HepG2 (cell line): ENCODE measurements around the gene NRL. TPM values are rescaled to one million over a fixed set of nuclear protein-coding genes. Genes with fewer than 3 reads are reported as not detected.
A peak's percentile ranks its signal among the peaks of the same experiment; 100 is the strongest.

Experiments
- HNF4A ChIP-seq: sonication (generic); formaldehyde crosslinking; IDR thresholded peaks from 2 replicates; pipeline ENCODE4 v1.4.0; 2020; ENCODE audit warnings: missing genetic modification reagents
- KLF15 ChIP-seq: sonication (generic); formaldehyde crosslinking; IDR thresholded peaks from 2 replicates; pipeline ENCODE4 v1.8.1; 2023; ENCODE audit warnings: borderline replicate concordance, mild to moderate bottlenecking, inconsistent platforms, missing genetic modification reagents, mixed read lengths
- NFIC ChIP-seq: IDR thresholded peaks from 2 replicates; pipeline ENCODE4 v1.6.1; 2012; ENCODE audit warnings: mild to moderate bottlenecking, low read length, inconsistent platforms
- NFYB ChIP-seq: sonication (generic); formaldehyde crosslinking; IDR thresholded peaks from 2 replicates; pipeline ENCODE4 v1.4.0; 2020; ENCODE audit warnings: missing genetic modification reagents
- NFYC ChIP-seq: IDR thresholded peaks from 2 replicates; pipeline ENCODE4 v1.6.1; 2016; ENCODE audit warnings: missing genetic modification reagents, missing compliant biosample characterization
- NR2F1 ChIP-seq, 2 experiments: fragments of 450-650 bp in 1 of 2; formaldehyde crosslinking in 1 of 2; IDR thresholded peaks; 2 replicates each; pipeline versions ENCODE4 v1.5.0 to v1.6.1; 2016 to 2020; ENCODE audit warnings: mild to moderate bottlenecking in 1 of 2, missing compliant biosample characterization in 1 of 2, missing genetic modification reagents in 1 of 2, moderate library complexity in 1 of 2
- SRY ChIP-seq: sonication (generic); formaldehyde crosslinking; IDR thresholded peaks from 2 replicates; pipeline ENCODE4 v1.8.0; 2022; ENCODE audit warnings: mild to moderate bottlenecking, missing genetic modification reagents
- ZFYVE20 ChIP-seq: sonication (generic); formaldehyde crosslinking; IDR thresholded peaks from 2 replicates; pipeline ENCODE4 v1.8.0; 2023; ENCODE audit warnings: low read depth, mild to moderate bottlenecking, moderate library complexity, missing genetic modification reagents, borderline replicate concordance
- ZNF20 ChIP-seq: sonication (generic); formaldehyde crosslinking; IDR thresholded peaks from 2 replicates; pipeline ENCODE4 v1.4.0; 2020; ENCODE audit warnings: mild to moderate bottlenecking, moderate library complexity, missing genetic modification reagents
- ZNF251 ChIP-seq: sonication (generic); formaldehyde crosslinking; IDR thresholded peaks from 2 replicates; pipeline ENCODE4 v1.9.0; 2021; ENCODE audit warnings: mild to moderate bottlenecking, missing genetic modification reagents
- ZNF3 ChIP-seq: IDR thresholded peaks from 2 replicates; pipeline ENCODE4 v1.7.0; 2017; ENCODE audit warnings: inconsistent platforms
- ZNF33A ChIP-seq: sonication (generic); formaldehyde crosslinking; IDR thresholded peaks from 2 replicates; pipeline ENCODE4 v1.5.1; 2020; ENCODE audit warnings: missing genetic modification reagents, mild to moderate bottlenecking, moderate library complexity, borderline replicate concordance
- polyA plus RNA-seq, 8 experiments: library from polyadenylated mRNA; depleted of rRNA in 3 of 8; stranded (reverse) in 7 of 8; unstranded in 1 of 8; fragments of >200 nt; fragmentation: Illumina TruSeq in 4 of 8; extraction: Trizol in 4 of 8; gene quantifications; 2 replicates each; pipeline versions ENCODE4 v1.2.1 to v1.2.3, GENCODE V29; 2011 to 2016; ENCODE audit warnings: low read depth in 4 of 8, missing spikeins in 1 of 8, mixed read lengths in 1 of 8; ENCODE audit not compliant: insufficient read depth in 1 of 8
- total RNA-seq, 5 experiments: library from RNA; depleted of rRNA; stranded (reverse); fragments of >200 nt; fragmentation: Illumina TruSeq; extraction: Trizol; gene quantifications; 2 replicates each; pipeline ENCODE4 v1.2.3, GENCODE V29; 2016; ENCODE audit warnings: low read depth in 1 of 5
- TF ChIP-seq, protein P1 (sequence below): sonication (generic); formaldehyde crosslinking; IDR thresholded peaks from 2 replicates; pipeline ENCODE4 v1.5.1; 2020; ENCODE audit warnings: missing genetic modification reagents, mild to moderate bottlenecking, borderline replicate concordance
- TF ChIP-seq, protein P2 (sequence below): sonication (generic); formaldehyde crosslinking; IDR thresholded peaks from 2 replicates; pipeline ENCODE4 v1.9.0; 2021; ENCODE audit warnings: missing genetic modification reagents, mild to moderate bottlenecking, borderline replicate concordance
- TF ChIP-seq, protein P3 (sequence below): sonication (generic); formaldehyde crosslinking; IDR thresholded peaks from 2 replicates; pipeline ENCODE4 v1.5.0; 2020; ENCODE audit warnings: missing genetic modification reagents
- TF ChIP-seq, protein P4 (sequence below): sonication (generic); formaldehyde crosslinking; IDR thresholded peaks from 2 replicates; pipeline ENCODE4 v1.4.0; 2020; ENCODE audit warnings: missing genetic modification reagents
- TF ChIP-seq, protein P5 (sequence below): sonication (generic); formaldehyde crosslinking; IDR thresholded peaks from 2 replicates; pipeline ENCODE4 v1.8.0; 2022; ENCODE audit warnings: mild to moderate bottlenecking, missing genetic modification reagents
- TF ChIP-seq, protein P6 (sequence below): sonication (generic); formaldehyde crosslinking; IDR thresholded peaks from 2 replicates; pipeline ENCODE4 v1.8.0; 2022; ENCODE audit warnings: missing genetic modification reagents, low read depth, mild to moderate bottlenecking, borderline replicate concordance

NRL gene
- total and polyA plus RNA-seq, 2 of the 13 experiments (the other 11 are each of a cell fraction or from before 2014, with no cell fraction given): 2.5 to 4.7 TPM

DNA sequence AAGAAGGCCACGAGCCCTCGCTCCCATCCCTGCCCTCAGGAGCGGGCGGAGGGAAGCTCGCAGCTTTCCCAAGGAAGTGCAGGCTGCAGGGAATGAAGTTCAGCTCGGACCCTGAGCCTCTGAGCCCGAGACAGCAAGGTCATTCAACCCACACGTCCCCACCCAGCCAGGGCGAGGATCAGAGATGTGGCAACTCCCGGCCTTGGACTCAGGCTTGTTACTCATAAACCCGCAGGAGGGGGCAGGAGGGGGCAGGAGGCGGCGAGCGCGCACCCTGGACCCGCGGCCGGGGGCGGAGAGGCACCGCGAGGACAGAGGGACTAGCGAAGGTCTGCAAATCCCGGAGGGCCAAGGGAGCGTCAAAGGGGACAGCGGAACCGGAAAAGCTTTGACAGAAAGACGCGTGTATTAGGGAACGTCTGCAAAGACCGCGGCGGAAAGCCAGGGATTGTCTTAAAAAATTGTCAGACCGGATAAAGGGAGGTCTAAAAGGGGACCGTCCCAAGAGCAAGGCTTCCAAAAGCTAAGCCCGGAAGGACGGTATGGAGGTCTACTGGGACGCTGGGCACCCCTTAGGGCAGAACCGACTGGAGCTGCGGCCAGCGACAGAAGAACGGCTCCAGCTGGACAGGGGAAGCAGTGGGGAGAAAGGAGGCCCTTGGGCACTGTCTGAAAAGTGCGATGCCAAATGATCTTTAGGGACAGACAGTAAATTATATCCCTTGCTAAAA, 783 bp downstream of the NRL start (continued):
- TF ChIP-seq ZNF3 (no peak), NFYB (CRISPR knock-in tag) (peak; percentile 53), ZFYVE20 (CRISPR knock-in tag) (no peak), NFYC (CRISPR knock-in tag) (peak; percentile 74), SRY (no peak), ZNF33A (CRISPR knock-in tag) (no peak), NR2F1 (CRISPR knock-in tag; IDR thresholded peaks at IDR 0.05) (peak; percentile 74 to 90), ZNF251 (CRISPR knock-in tag) (0 out of 2 replicates have a peak, but pooled peaks have one; percentile 72), HNF4A (CRISPR knock-in tag) (peak; percentile 100), ZNF20 (CRISPR knock-in tag) (peak; percentile 83; the same call in 1 of the 2 replicates), NFIC (no peak), KLF15 (no peak; the same call in 1 of the 2 replicates)
- TF ChIP-seq, protein P1, sequence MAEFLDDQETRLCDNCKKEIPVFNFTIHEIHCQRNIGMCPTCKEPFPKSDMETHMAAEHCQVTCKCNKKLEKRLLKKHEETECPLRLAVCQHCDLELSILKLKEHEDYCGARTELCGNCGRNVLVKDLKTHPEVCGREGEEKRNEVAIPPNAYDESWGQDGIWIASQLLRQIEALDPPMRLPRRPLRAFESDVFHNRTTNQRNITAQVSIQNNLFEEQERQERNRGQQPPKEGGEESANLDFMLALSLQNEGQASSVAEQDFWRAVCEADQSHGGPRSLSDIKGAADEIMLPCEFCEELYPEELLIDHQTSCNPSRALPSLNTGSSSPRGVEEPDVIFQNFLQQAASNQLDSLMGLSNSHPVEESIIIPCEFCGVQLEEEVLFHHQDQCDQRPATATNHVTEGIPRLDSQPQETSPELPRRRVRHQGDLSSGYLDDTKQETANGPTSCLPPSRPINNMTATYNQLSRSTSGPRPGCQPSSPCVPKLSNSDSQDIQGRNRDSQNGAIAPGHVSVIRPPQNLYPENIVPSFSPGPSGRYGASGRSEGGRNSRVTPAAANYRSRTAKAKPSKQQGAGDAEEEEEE (CRISPR knock-in tag): peak; percentile 55
- TF ChIP-seq, protein P2, sequence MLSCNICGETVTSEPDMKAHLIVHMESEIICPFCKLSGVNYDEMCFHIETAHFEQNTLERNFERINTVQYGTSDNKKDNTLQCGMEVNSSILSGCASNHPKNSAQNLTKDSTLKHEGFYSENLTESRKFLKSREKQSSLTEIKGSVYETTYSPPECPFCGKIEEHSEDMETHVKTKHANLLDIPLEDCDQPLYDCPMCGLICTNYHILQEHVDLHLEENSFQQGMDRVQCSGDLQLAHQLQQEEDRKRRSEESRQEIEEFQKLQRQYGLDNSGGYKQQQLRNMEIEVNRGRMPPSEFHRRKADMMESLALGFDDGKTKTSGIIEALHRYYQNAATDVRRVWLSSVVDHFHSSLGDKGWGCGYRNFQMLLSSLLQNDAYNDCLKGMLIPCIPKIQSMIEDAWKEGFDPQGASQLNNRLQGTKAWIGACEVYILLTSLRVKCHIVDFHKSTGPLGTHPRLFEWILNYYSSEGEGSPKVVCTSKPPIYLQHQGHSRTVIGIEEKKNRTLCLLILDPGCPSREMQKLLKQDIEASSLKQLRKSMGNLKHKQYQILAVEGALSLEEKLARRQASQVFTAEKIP (CRISPR knock-in tag): no peak
- TF ChIP-seq, protein P3, sequence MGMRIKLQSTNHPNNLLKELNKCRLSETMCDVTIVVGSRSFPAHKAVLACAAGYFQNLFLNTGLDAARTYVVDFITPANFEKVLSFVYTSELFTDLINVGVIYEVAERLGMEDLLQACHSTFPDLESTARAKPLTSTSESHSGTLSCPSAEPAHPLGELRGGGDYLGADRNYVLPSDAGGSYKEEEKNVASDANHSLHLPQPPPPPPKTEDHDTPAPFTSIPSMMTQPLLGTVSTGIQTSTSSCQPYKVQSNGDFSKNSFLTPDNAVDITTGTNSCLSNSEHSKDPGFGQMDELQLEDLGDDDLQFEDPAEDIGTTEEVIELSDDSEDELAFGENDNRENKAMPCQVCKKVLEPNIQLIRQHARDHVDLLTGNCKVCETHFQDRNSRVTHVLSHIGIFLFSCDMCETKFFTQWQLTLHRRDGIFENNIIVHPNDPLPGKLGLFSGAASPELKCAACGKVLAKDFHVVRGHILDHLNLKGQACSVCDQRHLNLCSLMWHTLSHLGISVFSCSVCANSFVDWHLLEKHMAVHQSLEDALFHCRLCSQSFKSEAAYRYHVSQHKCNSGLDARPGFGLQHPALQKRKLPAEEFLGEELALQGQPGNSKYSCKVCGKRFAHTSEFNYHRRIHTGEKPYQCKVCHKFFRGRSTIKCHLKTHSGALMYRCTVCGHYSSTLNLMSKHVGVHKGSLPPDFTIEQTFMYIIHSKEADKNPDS: peak; percentile 99
- TF ChIP-seq, protein P4, sequence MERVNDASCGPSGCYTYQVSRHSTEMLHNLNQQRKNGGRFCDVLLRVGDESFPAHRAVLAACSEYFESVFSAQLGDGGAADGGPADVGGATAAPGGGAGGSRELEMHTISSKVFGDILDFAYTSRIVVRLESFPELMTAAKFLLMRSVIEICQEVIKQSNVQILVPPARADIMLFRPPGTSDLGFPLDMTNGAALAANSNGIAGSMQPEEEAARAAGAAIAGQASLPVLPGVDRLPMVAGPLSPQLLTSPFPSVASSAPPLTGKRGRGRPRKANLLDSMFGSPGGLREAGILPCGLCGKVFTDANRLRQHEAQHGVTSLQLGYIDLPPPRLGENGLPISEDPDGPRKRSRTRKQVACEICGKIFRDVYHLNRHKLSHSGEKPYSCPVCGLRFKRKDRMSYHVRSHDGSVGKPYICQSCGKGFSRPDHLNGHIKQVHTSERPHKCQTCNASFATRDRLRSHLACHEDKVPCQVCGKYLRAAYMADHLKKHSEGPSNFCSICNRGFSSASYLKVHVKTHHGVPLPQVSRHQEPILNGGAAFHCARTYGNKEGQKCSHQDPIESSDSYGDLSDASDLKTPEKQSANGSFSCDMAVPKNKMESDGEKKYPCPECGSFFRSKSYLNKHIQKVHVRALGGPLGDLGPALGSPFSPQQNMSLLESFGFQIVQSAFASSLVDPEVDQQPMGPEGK (CRISPR knock-in tag): peak; percentile 100
- TF ChIP-seq, protein P5, sequence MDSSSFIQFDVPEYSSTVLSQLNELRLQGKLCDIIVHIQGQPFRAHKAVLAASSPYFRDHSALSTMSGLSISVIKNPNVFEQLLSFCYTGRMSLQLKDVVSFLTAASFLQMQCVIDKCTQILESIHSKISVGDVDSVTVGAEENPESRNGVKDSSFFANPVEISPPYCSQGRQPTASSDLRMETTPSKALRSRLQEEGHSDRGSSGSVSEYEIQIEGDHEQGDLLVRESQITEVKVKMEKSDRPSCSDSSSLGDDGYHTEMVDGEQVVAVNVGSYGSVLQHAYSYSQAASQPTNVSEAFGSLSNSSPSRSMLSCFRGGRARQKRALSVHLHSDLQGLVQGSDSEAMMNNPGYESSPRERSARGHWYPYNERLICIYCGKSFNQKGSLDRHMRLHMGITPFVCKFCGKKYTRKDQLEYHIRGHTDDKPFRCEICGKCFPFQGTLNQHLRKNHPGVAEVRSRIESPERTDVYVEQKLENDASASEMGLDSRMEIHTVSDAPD (CRISPR knock-in tag): peak; percentile 91; the same call in 1 of the 2 replicates
- TF ChIP-seq, protein P6, sequence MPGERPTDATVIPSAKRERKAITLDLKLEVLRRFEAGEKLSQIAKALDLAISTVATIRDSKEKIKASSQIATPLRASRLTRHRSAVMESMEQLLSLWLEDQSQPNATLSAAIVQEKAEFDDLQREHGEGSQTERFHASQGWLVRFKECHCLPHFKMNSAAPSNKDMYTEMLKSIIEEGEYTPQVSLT (CRISPR knock-in tag): no peak
